ENCODE data around the gene APRT.
"Not testable (repeated sequence)": the region's sequence is repeated elsewhere in the genome, so short reads cannot be mapped to it uniquely, and the experiment has no call there.

APRT gene

GRCh38 chr16:88784856-88785105 lies 26.9 kb downstream of the APRT start:
- no peak for DNase-seq

- DNase-seq = no peak
Observed at GRCh38 chr16:88784074-88784855, 27.5 kb downstream of the APRT start.

DNA sequence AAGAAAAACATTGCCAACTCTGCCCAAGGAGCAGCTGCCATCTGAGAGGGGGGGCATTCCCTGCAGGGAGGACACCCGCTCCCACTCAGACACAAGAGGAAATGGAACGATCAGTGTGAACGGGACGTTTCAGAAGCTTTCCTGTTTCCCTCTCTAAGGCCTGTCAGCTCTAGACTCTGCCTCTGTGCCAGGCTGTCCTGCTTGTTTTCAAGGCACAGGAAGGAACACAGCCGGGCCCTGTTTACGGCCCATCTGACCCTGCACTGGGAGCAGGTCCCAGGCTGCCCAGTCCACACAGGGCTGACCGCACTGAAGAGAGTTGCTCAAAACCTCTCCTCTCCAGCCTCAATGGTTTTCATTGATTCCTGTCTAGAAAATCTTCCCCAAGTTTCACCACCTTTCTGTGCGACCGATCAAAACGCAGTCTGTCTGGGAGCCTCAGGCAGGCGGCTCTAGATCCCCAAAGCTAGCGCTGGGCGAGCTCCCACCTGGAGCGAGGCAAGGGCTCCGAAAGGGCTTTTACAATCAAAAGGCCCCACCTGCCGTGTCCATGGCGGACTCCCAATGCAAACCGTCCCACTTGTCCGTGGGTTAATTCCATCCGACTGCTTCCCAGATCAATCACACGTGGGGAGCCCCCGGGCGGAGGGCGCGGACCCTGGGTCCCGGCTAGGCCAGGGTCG lies 28.2 kb downstream of the APRT start:
- no peak for DNase-seq

- no peak for DNase-seq
Observed at GRCh38 chr16:88782454-88783390, 29.0 kb downstream of the APRT start.

DNA sequence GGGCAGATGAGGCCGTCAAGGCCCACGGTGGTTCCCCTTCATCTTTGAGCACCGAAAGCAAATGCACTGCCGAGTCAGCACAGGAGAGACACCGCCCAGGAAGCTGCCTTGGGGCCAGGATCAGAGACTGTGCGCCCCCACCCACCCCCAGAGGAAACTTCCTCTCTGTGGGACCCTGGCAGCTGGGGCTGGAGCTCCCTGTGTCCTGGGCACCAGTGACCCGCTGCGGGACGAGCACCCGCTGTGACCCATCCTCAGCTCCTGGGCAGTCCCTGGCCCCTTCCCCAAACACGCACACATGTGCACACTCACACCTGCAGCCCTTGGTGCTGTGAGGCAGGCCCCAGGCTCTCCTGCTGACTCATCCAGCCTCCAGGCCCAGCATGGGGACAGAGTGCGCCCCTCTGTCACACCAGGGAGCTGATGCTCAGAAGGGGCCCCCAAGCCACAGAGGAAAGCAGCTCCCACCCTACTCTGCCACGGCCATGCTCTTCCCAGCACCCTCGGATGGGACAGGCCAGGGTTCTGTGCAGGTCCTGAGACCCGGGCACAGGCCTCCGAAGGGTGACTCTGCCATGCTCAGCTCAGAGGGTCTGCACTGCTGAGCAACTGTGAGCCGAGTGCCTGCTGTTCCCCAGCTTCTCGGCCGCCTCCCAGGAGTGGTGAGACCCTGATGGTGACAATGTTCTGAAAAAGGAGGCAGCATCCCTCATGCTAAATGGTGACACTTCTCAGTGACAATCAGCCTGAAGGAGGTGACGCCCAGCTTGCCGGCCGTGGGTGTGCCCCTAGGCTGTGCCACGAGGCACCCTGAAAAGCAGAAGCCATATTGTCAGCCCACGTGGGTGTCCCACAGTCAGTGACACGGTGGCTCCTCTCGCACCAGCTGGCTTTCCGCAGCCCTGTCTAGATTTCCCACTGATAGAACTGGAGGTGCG lies 30.3 kb downstream of the APRT start:
- DNase-seq = peak; percentile 71

DNA sequence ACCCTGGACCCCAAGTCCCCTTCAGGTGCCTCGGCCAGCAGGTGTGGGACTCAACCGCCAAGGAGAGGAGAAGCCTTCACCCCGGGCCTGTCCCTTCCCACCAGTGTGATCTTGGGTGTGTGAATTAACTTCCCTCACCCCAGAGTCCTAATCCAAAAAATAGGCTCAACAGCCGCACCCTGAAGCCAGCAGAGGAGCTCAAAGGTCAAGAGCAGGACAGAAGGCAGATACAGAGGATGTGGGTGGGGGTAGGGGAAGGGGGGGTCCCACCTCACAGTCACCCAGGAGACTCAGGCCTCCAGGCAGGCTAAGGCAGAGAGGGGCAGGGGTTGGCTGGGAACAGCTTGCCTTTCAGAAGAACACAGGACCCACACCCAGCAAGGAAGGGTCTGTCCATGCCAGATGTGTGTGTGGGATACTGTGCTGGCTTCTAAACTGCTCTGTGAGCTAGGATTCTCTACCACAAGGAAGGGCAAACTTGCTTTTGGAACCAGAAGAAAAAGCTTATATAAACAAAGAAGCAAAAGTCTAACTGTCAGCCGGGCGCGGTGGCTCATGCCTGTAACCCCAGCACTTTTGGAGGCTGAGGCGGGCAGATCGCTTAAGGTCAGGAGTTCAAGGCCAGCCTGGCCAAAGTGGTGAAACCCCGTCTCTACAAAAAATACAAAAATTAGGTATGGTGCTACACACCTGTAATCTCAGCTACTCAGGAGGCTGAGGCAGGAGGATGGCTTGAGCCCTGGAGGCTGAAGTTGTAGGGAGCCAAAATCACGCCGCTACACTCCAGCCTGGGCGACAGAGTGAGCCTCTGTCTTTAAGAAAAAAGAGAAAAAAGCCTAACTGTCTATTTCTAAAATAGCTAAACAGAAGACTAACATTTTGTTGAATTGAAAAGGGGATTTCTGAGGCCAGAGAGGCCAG lies 31.3 kb downstream of the APRT start:
- DNase-seq = no peak

DNA sequence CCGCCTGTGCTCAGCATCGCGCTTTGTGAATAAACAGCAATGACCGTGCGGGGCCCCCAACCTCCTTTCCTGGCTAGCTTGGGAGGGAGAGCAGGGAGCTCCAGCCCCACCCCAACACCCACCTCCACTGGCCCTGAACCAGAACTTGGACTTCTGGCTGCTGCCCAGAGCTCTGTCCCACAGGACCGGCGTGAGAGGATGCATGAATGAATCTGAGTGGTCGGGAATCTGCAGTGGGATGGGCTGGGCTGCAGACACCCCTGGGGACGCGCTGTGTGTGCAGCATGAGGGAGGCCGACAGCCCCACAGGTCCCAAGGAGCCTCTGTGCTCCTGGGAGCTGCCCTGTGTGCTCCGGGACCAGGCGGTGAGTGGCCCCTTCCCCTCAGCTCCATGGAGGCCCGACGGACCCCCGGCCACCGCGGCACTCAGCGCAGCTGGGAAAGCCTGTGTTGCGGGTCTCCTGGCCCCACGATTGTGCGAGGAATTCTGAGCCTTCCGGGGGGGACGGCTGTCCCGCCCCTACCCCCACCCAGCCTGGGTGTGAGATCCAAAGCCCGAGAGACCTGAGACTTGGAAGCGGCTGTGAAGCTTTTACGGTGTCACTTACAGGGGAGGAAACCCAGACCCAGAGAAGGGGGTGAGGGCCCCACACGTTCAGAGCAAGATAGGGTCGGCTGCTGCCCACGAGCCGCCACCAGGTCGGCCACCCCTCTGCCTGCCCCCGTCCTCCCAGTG lies 32.2 kb downstream of the APRT start:
- no peak for DNase-seq

GRCh38 chr16:88778541-88779065 lies 33.1 kb downstream of the APRT start:
- no peak for DNase-seq

GRCh38 chr16:88778271-88778525 lies 33.5 kb downstream of the APRT start:
- DNase-seq = no peak

DNA sequence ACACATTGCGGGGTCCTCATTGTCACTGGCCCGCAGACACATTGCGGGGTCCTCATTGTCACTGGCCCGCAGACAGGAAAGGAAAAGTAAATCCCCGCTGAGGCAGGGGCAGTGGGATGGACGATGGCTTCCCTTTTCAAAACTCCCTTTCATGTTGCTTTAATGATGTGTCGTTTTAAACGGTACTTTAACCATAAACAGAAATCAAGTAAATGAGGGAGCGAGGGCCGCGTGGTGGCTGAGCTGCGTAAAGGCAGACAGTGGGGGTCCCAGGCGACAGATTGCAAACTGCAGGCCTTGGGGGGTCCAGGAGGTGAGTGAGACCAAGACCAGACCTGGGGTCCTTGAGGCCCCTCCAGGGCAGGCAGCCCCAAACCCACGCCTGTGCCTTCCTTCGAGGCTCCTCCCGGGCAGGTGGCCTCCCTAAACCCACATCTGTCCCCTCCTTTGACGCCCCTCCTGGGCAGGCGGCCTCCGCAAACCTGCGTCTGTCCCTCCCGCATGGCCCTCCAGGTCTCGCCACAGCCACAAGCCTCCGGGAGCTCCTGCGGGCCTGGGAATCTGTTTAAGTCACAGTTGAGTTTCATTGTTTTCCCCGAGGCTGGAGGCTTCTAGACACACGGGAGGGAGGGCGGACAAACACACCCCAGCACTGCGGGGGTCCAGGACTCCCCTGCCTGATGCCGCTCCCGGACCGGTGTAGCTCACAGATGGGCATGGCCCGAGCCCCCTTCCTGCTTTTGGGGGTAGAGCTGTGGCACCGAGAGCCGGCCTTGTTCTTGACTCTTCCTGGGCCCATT lies 34.1 kb downstream of the APRT start:
- DNase-seq = no peak

DNA sequence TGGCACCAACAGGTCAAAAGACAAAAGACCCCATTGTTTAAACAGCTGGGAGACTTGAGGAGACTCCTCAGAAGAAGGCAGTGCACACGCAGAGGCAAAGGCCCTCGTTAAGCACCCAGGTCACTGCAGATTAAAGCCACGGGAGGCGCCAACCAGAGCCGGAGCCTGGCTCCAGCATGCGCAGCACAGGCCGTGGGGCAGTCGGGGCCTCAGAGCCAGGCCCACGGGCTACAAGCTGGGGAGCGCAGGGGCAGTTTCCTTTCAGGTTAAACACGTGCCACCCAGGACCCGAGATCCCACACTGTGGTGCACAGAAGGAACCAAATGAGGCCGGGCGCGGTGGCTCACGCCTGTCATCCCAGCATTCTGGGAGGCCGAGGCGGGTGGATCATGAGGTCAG lies 35.9 kb downstream of the APRT start:
- DNase-seq = no peak

- no peak for DNase-seq
Observed at GRCh38 chr16:88774544-88775393, 37.0 kb downstream of the APRT start.

DNA sequence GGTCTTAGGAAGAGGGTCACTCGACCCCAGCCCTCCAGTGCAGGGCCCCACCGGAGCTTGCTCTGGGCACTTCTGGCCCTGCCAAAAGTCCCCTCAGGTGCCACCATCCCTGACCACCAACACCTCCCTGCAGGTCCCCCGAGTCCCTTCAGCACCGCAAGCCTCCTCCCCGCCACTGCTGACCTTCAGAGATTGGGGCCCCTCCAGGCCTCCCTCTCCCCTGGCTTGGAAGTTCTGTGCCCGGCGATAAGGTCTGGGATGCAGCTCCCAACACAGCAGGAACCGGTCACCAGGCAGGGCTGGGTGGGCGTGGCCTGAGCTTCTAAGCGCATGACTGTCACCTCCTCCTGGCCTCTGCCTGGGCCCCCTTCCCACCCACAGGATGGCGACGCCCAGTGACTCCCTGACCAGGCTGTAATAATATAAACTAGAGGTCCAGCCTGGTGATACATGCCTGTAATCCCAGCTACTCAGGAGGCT lies 37.9 kb downstream of the APRT start:
- DNase-seq = no peak

DNA sequence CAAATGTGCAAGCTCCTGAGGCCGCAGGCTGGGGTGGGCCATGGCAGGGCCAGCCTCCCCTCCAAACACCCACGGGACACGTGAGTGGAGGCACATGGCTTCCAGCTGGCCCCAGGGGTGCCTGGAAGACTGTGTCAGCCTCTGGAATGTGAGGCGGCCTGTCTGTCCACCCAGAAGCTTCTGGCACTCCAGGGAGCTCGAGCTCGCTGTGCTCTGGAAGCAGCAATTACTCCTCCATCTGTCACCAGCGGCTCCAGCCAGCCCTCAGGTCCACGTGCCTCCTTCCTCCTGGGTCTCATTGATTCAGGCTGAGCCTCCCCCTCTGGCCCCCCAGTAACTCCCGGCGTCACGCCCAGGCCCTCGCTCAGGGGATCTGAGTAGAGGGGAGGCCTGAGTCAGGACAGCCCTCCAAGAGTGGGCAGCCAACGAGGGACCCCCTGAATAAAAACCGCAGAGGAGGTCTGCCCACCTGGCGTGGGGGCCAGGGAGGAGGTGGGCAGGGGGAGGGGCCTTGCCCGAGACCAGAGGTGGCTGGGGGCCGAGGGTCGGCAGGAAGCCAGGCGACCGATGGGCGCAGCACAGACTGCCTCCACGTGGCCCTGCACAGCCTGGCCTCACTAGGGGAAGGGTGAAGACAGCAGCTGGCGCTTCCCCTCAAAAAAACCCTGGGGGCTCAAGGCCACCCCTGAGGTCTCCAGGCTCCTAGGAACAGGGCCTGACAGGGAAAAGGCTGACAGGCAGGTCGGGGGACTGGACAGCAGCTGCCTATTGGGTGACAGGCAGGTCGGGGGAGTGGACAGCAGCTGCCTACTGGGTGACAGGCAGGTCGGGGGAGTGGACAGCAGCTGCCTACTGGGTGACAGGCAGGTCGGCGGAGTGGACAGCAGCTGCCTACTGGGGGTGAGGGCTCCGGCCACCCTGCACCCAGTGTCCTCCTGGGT lies 38.6 kb downstream of the APRT start:
- DNase-seq = no peak

DNA sequence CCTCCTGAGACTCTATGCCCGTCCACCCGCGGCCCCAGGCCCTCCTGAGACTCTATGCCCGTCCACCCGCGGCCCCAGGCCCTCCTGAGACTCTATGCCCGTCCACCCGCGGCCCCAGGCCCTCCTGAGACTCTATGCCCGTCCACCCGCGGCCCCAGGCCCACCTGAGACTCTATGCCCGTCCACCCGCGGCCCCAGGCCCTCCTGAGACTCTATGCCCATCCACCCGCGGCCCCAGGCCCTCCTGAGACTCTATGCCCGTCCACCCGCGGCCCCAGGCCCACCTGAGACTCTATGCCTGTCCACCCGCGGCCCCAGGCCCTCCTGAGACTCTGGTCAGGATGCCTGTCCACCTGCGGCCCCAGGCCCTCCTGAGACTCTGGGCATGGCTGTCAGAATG lies 39.9 kb downstream of the APRT start:
- not testable (repeated sequence) for DNase-seq

DNA sequence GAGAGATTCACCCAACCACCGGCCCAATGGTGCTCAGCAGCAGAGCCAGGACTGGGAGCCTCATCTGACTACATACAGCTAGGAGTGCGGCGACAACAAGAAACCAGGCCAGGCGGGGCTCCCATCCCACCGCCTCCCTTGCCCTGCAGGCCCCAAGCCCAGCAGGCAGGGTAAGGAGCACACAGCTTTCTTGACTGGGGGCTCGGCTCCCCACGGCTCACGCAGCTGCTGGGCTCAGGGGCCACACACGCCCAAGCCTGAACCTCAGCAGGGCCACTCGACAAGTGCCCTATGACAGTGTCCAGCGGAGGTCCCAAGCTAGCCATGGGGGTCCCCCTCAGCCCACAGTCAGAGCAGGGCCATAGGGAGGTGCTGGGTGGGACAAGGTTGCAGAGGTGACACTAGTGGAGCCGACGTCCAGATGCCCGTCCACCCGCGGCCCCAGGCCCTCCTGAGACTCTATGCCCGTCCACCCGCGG lies 40.4 kb downstream of the APRT start:
- DNase-seq = no peak
